Endothelial cell of umbilical vein (primary cell): ENCODE results near the gene SKI.

ENCODE experiments used
- CTCF ChIP-seq, 2 donors: IDR thresholded peaks; 1 replicate in 1 of 2; 2 replicates in 1 of 2; pipeline ENCODE4 v1.5.1; 2011; ENCODE audit warnings: low read length in 2 of 2, mild to moderate bottlenecking in 2 of 2, moderate library complexity in 2 of 2, control low read depth in 1 of 2, inconsistent platforms in 1 of 2, low read depth in 1 of 2; ENCODE audit not compliant: insufficient read depth in 1 of 2; ENCODE audit errors: extremely low read depth in 1 of 2
- EZH2 ChIP-seq: IDR thresholded peaks from 2 replicates; pipeline ENCODE4 v1.6.1; 2012; ENCODE audit warnings: borderline replicate concordance, low read depth, mild to moderate bottlenecking, moderate library complexity, low read length, inconsistent platforms; ENCODE audit not compliant: severe bottlenecking
- JUN ChIP-seq: IDR thresholded peaks from 2 replicates; pipeline ENCODE4 v1.6.1; 2011; ENCODE audit warnings: borderline replicate concordance, low read depth; ENCODE audit not compliant: insufficient read length, insufficient read depth
- MYC ChIP-seq: IDR thresholded peaks from one replicate; pipeline ENCODE4 v1.6.1; 2011; ENCODE audit warnings: mild to moderate bottlenecking, low read depth, low read length
- POLR2A ChIP-seq: IDR thresholded peaks from 2 replicates; pipeline ENCODE4 v1.6.1; 2012; ENCODE audit warnings: low read depth, mild to moderate bottlenecking, control low read depth, low read length
- POLR2AphosphoS5 ChIP-seq: IDR thresholded peaks from 2 replicates; pipeline ENCODE4 v1.6.1; 2012; ENCODE audit warnings: low read depth, mild to moderate bottlenecking, control low read depth, low read length, moderate library complexity; ENCODE audit not compliant: insufficient read depth

GRCh38 chr1:2185880-2186855 lies 42.0 kb upstream of the SKI start:
- TF ChIP-seq CTCF (IDR thresholded peaks at IDR 0.05; ENCODE audit: extremely low read depth in 1 of 2, insufficient read depth in 1 of 2, low read depth in 1 of 2, low read length in 2 of 2) (no peak), EZH2 (no peak), POLR2A (no peak), MYC (no peak), POLR2AphosphoS5 (no peak), JUN (no peak)
